Mesenchymal stem cell (in vitro differentiated cells and primary cell): ENCODE results near the gene CD63.

ENCODE experiments used
- DNase-seq: peaks from one replicate; pipeline ENCODE4 v3.0.0-alpha.2; 2013
- H2AFZ ChIP-seq: one replicate; pipeline ENCODE4 v1.6.1; 2013; ENCODE audit warnings: low read depth, mild to moderate bottlenecking, control low read depth, inconsistent platforms, low read length, moderate library complexity
- H2AK5ac ChIP-seq: 2 replicates; pipeline ENCODE4 v1.6.1; 2013; ENCODE audit warnings: low read length, moderate library complexity, mild to moderate bottlenecking, inconsistent platforms; ENCODE audit not compliant: severe bottlenecking
- H2BK120ac ChIP-seq: one replicate; pipeline ENCODE4 v1.6.1; 2013; ENCODE audit warnings: low read depth, mild to moderate bottlenecking, inconsistent platforms, low read length, moderate library complexity
- H2BK12ac ChIP-seq, 2 experiments: one replicate each; pipeline ENCODE4 v1.6.1; 2013; ENCODE audit warnings: inconsistent platforms in 2 of 2, low read length in 2 of 2, mild to moderate bottlenecking in 2 of 2, moderate library complexity in 2 of 2, control low read depth in 1 of 2
- H2BK15ac ChIP-seq: one replicate; pipeline ENCODE4 v1.6.1; 2013; ENCODE audit warnings: mild to moderate bottlenecking, low read depth, inconsistent platforms; ENCODE audit not compliant: poor library complexity, severe bottlenecking
- H2BK5ac ChIP-seq: 2 replicates; pipeline ENCODE4 v1.6.1; 2013; ENCODE audit warnings: low read depth, mild to moderate bottlenecking, low read length, control low read depth, inconsistent platforms; ENCODE audit not compliant: poor library complexity, severe bottlenecking
- H3K14ac ChIP-seq, 2 experiments: one replicate each; pipeline ENCODE4 v1.6.1; 2013; ENCODE audit warnings: inconsistent platforms in 2 of 2, low read length in 2 of 2, control low read depth in 1 of 2, mild to moderate bottlenecking in 1 of 2, moderate library complexity in 1 of 2
- H3K18ac ChIP-seq, 2 experiments: one replicate each; pipeline ENCODE4 v1.6.1; 2013; ENCODE audit warnings: inconsistent platforms in 2 of 2, low read length in 2 of 2, control low read depth in 1 of 2, low read depth in 1 of 2, mild to moderate bottlenecking in 1 of 2
- H3K23ac ChIP-seq, 2 experiments: one replicate each; pipeline ENCODE4 v1.6.1; 2013; ENCODE audit warnings: inconsistent platforms in 2 of 2, low read length in 2 of 2, mild to moderate bottlenecking in 2 of 2, moderate library complexity in 2 of 2, control low read depth in 1 of 2
- H3K27ac ChIP-seq: 2 replicates; pipeline ENCODE4 v1.5.1; 2013; ENCODE audit warnings: mild to moderate bottlenecking, moderate library complexity, low read length, control low read depth, inconsistent platforms; ENCODE audit not compliant: poor library complexity, severe bottlenecking
- H3K27me3 ChIP-seq, 2 experiments: 2 replicates each; pipeline versions ENCODE4 v1.6.1 to v1.7.0; 2013; ENCODE audit warnings: low read length in 2 of 2, mild to moderate bottlenecking in 2 of 2, moderate library complexity in 2 of 2, control low read depth in 1 of 2, inconsistent platforms in 1 of 2; ENCODE audit not compliant: control insufficient read depth in 1 of 2, insufficient read depth in 1 of 2
- H3K36me3 ChIP-seq, 2 experiments: 2 replicates each; pipeline versions ENCODE4 v1.6.1 to v1.7.0; 2013; ENCODE audit warnings: low read length in 2 of 2, control low read depth in 1 of 2, inconsistent platforms in 1 of 2, low read depth in 1 of 2, mild to moderate bottlenecking in 1 of 2; ENCODE audit not compliant: insufficient read depth in 2 of 2, control insufficient read depth in 1 of 2
- H3K4ac ChIP-seq, 2 experiments: one replicate each; pipeline ENCODE4 v1.6.1; 2013; ENCODE audit warnings: inconsistent platforms in 2 of 2, low read length in 2 of 2, mild to moderate bottlenecking in 2 of 2, moderate library complexity in 2 of 2, control low read depth in 1 of 2, low read depth in 1 of 2
- H3K4me1 ChIP-seq: 2 replicates; pipeline ENCODE4 v1.6.1; 2013; ENCODE audit warnings: low read depth, low read length, control low read depth; ENCODE audit not compliant: control insufficient read depth, insufficient read depth
- H3K4me2 ChIP-seq: 2 replicates; pipeline ENCODE4 v1.6.1; 2013; ENCODE audit warnings: low read length, mild to moderate bottlenecking, inconsistent platforms; ENCODE audit not compliant: poor library complexity, severe bottlenecking
- H3K4me3 ChIP-seq, 2 experiments: 2 replicates each; pipeline versions ENCODE4 v1.5.1 to v1.7.0; 2013; ENCODE audit warnings: low read length in 2 of 2, mild to moderate bottlenecking in 2 of 2, control low read depth in 1 of 2, low read depth in 1 of 2; ENCODE audit not compliant: insufficient read depth in 1 of 2
- H3K79me1 ChIP-seq: replicated peaks from 2 replicates; pipeline ENCODE4 v1.6.1; 2013; ENCODE audit warnings: mild to moderate bottlenecking, control low read depth, low read length, inconsistent platforms; ENCODE audit not compliant: poor library complexity, severe bottlenecking
- H3K9ac ChIP-seq: 2 replicates; pipeline ENCODE4 v1.7.0; 2013; ENCODE audit warnings: mild to moderate bottlenecking, low read length, moderate library complexity
- H3K9me3 ChIP-seq: 2 replicates; pipeline ENCODE4 v1.7.0; 2013; ENCODE audit warnings: mild to moderate bottlenecking, low read length; ENCODE audit not compliant: control insufficient read depth
- H4K8ac ChIP-seq: one replicate; pipeline ENCODE4 v1.6.1; 2013; ENCODE audit warnings: inconsistent platforms, mild to moderate bottlenecking, low read length, moderate library complexity
- H4K91ac ChIP-seq: one replicate; pipeline ENCODE4 v1.6.1; 2013; ENCODE audit warnings: mild to moderate bottlenecking, low read length, inconsistent platforms
- WGBS: methylation state at CpG from one replicate; pipeline ENCODE4 v1.1.7; 2013; ENCODE audit warnings: mixed read lengths; 5-methylcytosine and 5-hydroxymethylcytosine counted together

Gene CD63

DNA sequence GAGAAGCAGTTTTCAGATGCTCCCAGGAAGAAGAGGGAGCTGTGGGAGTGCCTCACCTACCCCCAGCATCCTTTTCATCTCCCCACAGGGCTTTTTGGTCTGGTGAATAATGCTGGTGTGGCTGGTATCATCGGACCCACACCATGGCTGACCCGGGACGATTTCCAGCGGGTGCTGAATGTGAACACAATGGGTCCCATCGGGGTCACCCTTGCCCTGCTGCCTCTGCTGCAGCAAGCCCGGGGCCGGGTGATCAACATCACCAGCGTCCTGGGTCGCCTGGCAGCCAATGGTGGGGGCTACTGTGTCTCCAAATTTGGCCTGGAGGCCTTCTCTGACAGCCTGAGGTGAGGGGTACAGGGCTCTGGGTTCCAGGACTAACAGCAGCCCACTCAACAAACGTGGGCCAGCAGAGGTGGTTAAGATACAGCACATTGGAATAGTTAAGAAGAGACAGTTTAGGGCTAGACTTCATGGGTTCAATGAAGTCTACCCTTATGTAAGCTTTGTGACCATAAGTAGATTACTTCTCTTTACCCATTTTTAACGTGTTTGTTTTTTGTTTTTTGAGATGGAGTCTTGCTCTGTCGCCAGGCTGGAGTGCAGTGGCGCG, 7.1 kb downstream of the CD63 start:
- no peak overlapping the region for H2BK12ac ChIP-seq
- H2BK120ac ChIP-seq = no peak overlapping the region
- H2BK5ac ChIP-seq = no peak overlapping the region
- H3K36me3 ChIP-seq = peaks cover 41 to 46% of the 10 kb centered on the region in 2 experiments
- peak overlapping the region in 1 of 2 experiments; percentile 78 for H3K4me3 ChIP-seq
- 89% methylated on average over 14 of the region's 14 CpGs for WGBS
- no peak for DNase-seq
- no peaks in the 10 kb centered on the region for H3K9me3 ChIP-seq
- no peak overlapping the region for H4K91ac ChIP-seq
- no peak overlapping the region for H3K18ac ChIP-seq
- peak overlapping the region; percentile 92 for H3K9ac ChIP-seq
- peak overlapping the region; percentile 58 for H3K27ac ChIP-seq
- no peak overlapping the region for H3K23ac ChIP-seq
- H2BK15ac ChIP-seq = no peak overlapping the region
- H3K4ac ChIP-seq = no peak overlapping the region
- H3K4me2 ChIP-seq = no peak overlapping the region
- no peaks in the 10 kb centered on the region for H3K27me3 ChIP-seq
- peak overlapping the region; percentile 32 for H2AK5ac ChIP-seq
- H3K4me1 ChIP-seq = peaks cover 62% of the 10 kb centered on the region
- no peak overlapping the region for H2AFZ ChIP-seq
- peaks cover 17% of the 10 kb centered on the region for H3K79me1 ChIP-seq
- no peak overlapping the region for H4K8ac ChIP-seq
- no peak overlapping the region for H3K14ac ChIP-seq

- 65% methylated on average over 9 of the region's 9 CpGs for WGBS
- Histone ChIP-seq H2BK120ac (no peak overlapping the region), H3K23ac (peak overlapping the region in 1 of 2 experiments; percentile 71)
These were observed 7.8 kb downstream of the CD63 start for GRCh38 chr12:55720894-55721444.

GRCh38 chr12:55720071-55720564, 8.7 kb downstream of the CD63 start, which contains the start of gene RDH5:
RDH5 (plus strand) TSS chr12:55720393; CDS start chr12:55721185, 792 bp downstream.
- Histone ChIP-seq H2BK12ac (no peak within 1 kb of the TSS), H3K27me3 (no peaks in the 10 kb centered on the region), H2AFZ (no peak within 1 kb of the TSS), H3K79me1 (peaks cover 14% of the 10 kb centered on the region), H3K27ac (peak within 1 kb of the TSS; percentile 58), H3K9me3 (no peaks in the 10 kb centered on the region), H4K91ac (no peak within 1 kb of the TSS), H3K14ac (no peak within 1 kb of the TSS), H3K4me2 (no peak within 1 kb of the TSS), H3K9ac (peak within 1 kb of the TSS; percentile 92), H3K4me3 (peak within 1 kb of the TSS in 1 of 2 experiments; percentile 78), H2BK120ac (no peak within 1 kb of the TSS), H2BK15ac (peak within 1 kb of the TSS; percentile 41), H2AK5ac (peak within 1 kb of the TSS; percentile 59), H4K8ac (no peak within 1 kb of the TSS), H3K18ac (no peak within 1 kb of the TSS), H3K36me3 (peaks cover 25 to 31% of the 10 kb centered on the region in 2 experiments), H3K4ac (no peak within 1 kb of the TSS), H3K4me1 (peaks cover 56% of the 10 kb centered on the region), H2BK5ac (no peak within 1 kb of the TSS), H3K23ac (peak within 1 kb of the TSS in 1 of 2 experiments; percentile 71)
- 76% methylated on average over 5 of the region's 6 CpGs for WGBS
- no peak for DNase-seq

More at GRCh38 chr12:55720894-55721444, 7.8 kb downstream of the CD63 start:
- Histone ChIP-seq H3K27ac (peak overlapping the region; percentile 58), H3K79me1 (peaks cover 16% of the 10 kb centered on the region), H3K4me1 (peaks cover 60% of the 10 kb centered on the region), H3K4ac (no peak overlapping the region), H4K8ac (no peak overlapping the region), H3K18ac (no peak overlapping the region), H2BK15ac (no peak overlapping the region), H3K9ac (peak overlapping the region; percentile 92), H3K27me3 (no peaks in the 10 kb centered on the region), H3K14ac (no peak overlapping the region), H2BK5ac (no peak overlapping the region), H2BK12ac (no peak overlapping the region), H4K91ac (no peak overlapping the region), H2AK5ac (peak overlapping the region; percentile 32), H3K9me3 (no peaks in the 10 kb centered on the region), H2AFZ (no peak overlapping the region), H3K4me3 (peak overlapping the region in 1 of 2 experiments; percentile 78), H3K36me3 (peaks cover 34 to 40% of the 10 kb centered on the region in 2 experiments), H3K4me2 (no peak overlapping the region)
- DNase-seq = peak; percentile 75

GRCh38 chr12:55719371-55719770, 9.4 kb downstream of the CD63 start:
- H4K91ac ChIP-seq = no peak overlapping the region
- no peak overlapping the region for H2BK12ac ChIP-seq
- peak overlapping the region in 1 of 2 experiments; percentile 78 for H3K4me3 ChIP-seq
- no peak overlapping the region for H2AK5ac ChIP-seq
- no peak overlapping the region for H2AFZ ChIP-seq
- no peak for DNase-seq
- H3K9ac ChIP-seq = peak overlapping the region; percentile 92
- peaks cover 13% of the 10 kb centered on the region for H3K79me1 ChIP-seq
- H3K4me2 ChIP-seq = no peak overlapping the region
- H2BK120ac ChIP-seq = no peak overlapping the region
- no peak overlapping the region for H3K23ac ChIP-seq
- H3K27me3 ChIP-seq = no peaks in the 10 kb centered on the region
- no peak overlapping the region for H3K27ac ChIP-seq
- no peak overlapping the region for H3K14ac ChIP-seq
- H3K4ac ChIP-seq = no peak overlapping the region
- H3K18ac ChIP-seq = no peak overlapping the region
- H3K4me1 ChIP-seq = peaks cover 53% of the 10 kb centered on the region
- H4K8ac ChIP-seq = no peak overlapping the region
- H3K36me3 ChIP-seq = peaks cover 18 to 24% of the 10 kb centered on the region in 2 experiments
- peak overlapping the region; percentile 41 for H2BK15ac ChIP-seq
- H3K9me3 ChIP-seq = no peaks in the 10 kb centered on the region
- no peak overlapping the region for H2BK5ac ChIP-seq
- WGBS = 98% methylated on average over 6 of the region's 7 CpGs
